ENCODE data around the gene NCOA5. TPM values are rescaled to one million over a fixed set of nuclear protein-coding genes. Genes with fewer than 3 reads are reported as not detected.

The NCOA5 gene
- total RNA-seq, 1 donor from 2014 or later, result 58.7 TPM

DNA sequence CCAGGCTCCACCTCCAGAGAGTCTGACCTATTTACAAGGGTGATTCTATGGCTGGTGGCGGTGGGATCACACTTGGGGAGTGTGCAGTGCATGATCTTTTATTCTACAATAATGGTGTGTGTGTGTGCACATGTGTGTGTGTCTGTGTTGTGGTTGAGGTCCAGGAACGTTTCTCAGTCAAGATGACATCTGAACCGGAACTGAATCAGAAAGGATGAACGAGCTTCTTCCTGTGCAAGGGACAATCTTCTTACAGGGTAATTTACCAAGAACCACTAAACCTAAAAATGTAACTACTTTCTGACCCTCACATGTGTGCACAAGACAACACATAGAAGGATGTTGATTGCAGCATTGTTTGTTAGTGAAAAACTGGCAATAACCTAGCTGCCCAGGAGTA is 72.5 kb downstream of the NCOA5 start:
- Mint-ChIP-seq H3K4me3 (ENCODE audit: low read depth) (no peak overlapping the region), H3K4me1 (ENCODE audit: low read depth) (peaks cover 6% of the 10 kb centered on the region), H3K27ac (no peak overlapping the region), H3K9me3 (ENCODE audit: low read depth) (no peaks in the 10 kb centered on the region), H3K36me3 (ENCODE audit: insufficient read depth) (no peaks in the 10 kb centered on the region), H3K27me3 (peaks cover 57% of the 10 kb centered on the region)
- TF ChIP-seq, protein P1, sequence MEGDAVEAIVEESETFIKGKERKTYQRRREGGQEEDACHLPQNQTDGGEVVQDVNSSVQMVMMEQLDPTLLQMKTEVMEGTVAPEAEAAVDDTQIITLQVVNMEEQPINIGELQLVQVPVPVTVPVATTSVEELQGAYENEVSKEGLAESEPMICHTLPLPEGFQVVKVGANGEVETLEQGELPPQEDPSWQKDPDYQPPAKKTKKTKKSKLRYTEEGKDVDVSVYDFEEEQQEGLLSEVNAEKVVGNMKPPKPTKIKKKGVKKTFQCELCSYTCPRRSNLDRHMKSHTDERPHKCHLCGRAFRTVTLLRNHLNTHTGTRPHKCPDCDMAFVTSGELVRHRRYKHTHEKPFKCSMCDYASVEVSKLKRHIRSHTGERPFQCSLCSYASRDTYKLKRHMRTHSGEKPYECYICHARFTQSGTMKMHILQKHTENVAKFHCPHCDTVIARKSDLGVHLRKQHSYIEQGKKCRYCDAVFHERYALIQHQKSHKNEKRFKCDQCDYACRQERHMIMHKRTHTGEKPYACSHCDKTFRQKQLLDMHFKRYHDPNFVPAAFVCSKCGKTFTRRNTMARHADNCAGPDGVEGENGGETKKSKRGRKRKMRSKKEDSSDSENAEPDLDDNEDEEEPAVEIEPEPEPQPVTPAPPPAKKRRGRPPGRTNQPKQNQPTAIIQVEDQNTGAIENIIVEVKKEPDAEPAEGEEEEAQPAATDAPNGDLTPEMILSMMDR (IDR thresholded peaks at IDR 0.05; ENCODE audit: unreplicated experiment), result no peak
- DNase-seq (ENCODE audit: low spot score, unreplicated experiment), result no peak

GRCh38 chr20:46014517-46015396 is 75.0 kb downstream of the NCOA5 start:
- DNase-seq (ENCODE audit: low spot score, unreplicated experiment), result no peak
- no peak overlapping the region for H3K27ac Mint-ChIP-seq
- no peak overlapping the region for H3K4me3 Mint-ChIP-seq (ENCODE audit: low read depth)
- H3K36me3 Mint-ChIP-seq (ENCODE audit: insufficient read depth), result no peaks in the 10 kb centered on the region
- no peaks in the 10 kb centered on the region for H3K4me1 Mint-ChIP-seq (ENCODE audit: low read depth)
- TF ChIP-seq, protein P1 (IDR thresholded peaks at IDR 0.05; ENCODE audit: unreplicated experiment), result no peak
- peaks cover 5% of the 10 kb centered on the region for H3K9me3 Mint-ChIP-seq (ENCODE audit: low read depth)
- H3K27me3 Mint-ChIP-seq, result peaks cover 66% of the 10 kb centered on the region

GRCh38 chr20:46013829-46014516 is 75.8 kb downstream of the NCOA5 start:
- Mint-ChIP-seq H3K27ac (no peak overlapping the region), H3K36me3 (ENCODE audit: insufficient read depth) (no peaks in the 10 kb centered on the region), H3K4me3 (ENCODE audit: low read depth) (no peak overlapping the region), H3K4me1 (ENCODE audit: low read depth) (no peaks in the 10 kb centered on the region), H3K9me3 (ENCODE audit: low read depth) (peaks cover 5% of the 10 kb centered on the region), H3K27me3 (peaks cover 74% of the 10 kb centered on the region)
- peak; percentile 58 for DNase-seq (ENCODE audit: low spot score, unreplicated experiment)
- TF ChIP-seq, protein P1 (IDR thresholded peaks at IDR 0.05; ENCODE audit: unreplicated experiment), result peak; percentile 66

- DNase-seq (ENCODE audit: low spot score, unreplicated experiment), result no peak
- Mint-ChIP-seq H3K27ac (no peak overlapping the region), H3K9me3 (ENCODE audit: low read depth) (peaks cover 5% of the 10 kb centered on the region), H3K36me3 (ENCODE audit: insufficient read depth) (no peaks in the 10 kb centered on the region), H3K4me1 (ENCODE audit: low read depth) (no peaks in the 10 kb centered on the region), H3K4me3 (ENCODE audit: low read depth) (no peak overlapping the region), H3K27me3 (peaks cover 72% of the 10 kb centered on the region)
- TF ChIP-seq, protein P1 (IDR thresholded peaks at IDR 0.05; ENCODE audit: unreplicated experiment), result no peak
Measured at GRCh38 chr20:46013322-46013828, 76.4 kb downstream of the NCOA5 start.

DNA sequence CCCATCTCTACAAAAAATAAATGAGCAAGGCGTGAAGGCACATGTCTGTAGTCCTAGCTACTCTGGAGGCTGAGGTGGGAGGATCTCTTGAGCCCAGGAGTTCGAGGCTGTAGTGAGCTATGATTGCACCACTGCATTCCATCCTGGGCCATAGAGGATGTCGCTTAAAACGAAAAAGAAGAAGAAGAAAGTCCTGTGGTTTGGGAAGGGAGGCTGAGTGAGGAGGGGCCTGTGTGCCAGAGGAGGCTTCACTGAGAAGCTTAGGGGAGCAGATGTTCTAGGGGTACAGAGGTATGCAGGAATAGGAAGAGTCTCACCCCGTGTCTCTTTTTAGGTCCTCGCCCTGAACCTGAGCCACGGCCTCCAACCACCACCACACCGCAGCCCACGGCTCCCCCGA is 76.8 kb downstream of the NCOA5 start:
- Mint-ChIP-seq H3K36me3 (ENCODE audit: insufficient read depth) (no peaks in the 10 kb centered on the region), H3K9me3 (ENCODE audit: low read depth) (peaks cover 5% of the 10 kb centered on the region), H3K4me3 (ENCODE audit: low read depth) (no peak overlapping the region), H3K27ac (no peak overlapping the region), H3K4me1 (ENCODE audit: low read depth) (no peaks in the 10 kb centered on the region), H3K27me3 (peaks cover 72% of the 10 kb centered on the region)
- no peak for DNase-seq (ENCODE audit: low spot score, unreplicated experiment)
- TF ChIP-seq, protein P1 (IDR thresholded peaks at IDR 0.05; ENCODE audit: unreplicated experiment), result no peak

Measured in progenitor cell of endocrine pancreas (in vitro differentiated cells).